ENCODE data around the gene CCDC60. TPM values are rescaled to one million over a fixed set of nuclear protein-coding genes. Genes with fewer than 3 reads are reported as not detected.
A peak's percentile ranks its signal among the peaks of the same experiment; 100 is the strongest.

CCDC60 gene
- total RNA-seq, 1 experiment from 2014 or later, result not detected

DNA sequence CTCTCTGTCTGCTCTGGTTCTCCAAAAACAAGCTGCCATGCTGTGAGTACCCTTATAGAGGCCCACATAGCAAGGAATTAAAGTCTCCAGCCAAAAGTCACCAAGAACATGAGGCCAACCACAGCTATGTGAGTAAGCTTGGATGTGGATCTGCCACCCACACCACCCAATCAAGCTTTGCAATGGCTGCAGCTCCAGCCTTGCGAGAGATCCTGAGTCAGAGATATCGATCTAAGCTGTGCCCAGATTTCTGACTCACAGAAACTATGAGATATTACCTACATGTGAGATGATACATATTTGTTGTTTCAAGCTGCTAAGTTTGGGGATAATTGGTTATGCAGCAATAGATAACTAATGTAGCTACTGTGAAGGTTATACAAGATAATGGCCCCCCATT, 243.6 kb downstream of the CCDC60 start:
- ATAC-seq (peak; percentile 77), DNase-seq (ENCODE audit: low read depth, low spot score) (peak; percentile 34)
- Histone ChIP-seq H3K4me2 (ENCODE audit: low read length) (peak overlapping the region; percentile 54), H3K4me3 (replicated peaks in 1 of 2; ENCODE audit: low read depth in 1 of 2, low read length in 2 of 2) (no peak overlapping the region), H3K9me2 (ENCODE audit: insufficient read depth) (no peaks in the 10 kb centered on the region), H3K79me2 (ENCODE audit: insufficient read depth, low read length) (no peaks in the 10 kb centered on the region), H2AFZ (ENCODE audit: low read depth, low read length, poor library complexity, severe bottlenecking) (peak overlapping the region; percentile 72), H3K27me3 (ENCODE audit: insufficient read depth, low read length) (0 out of 2 replicates have a peak, but pooled peaks cover 4% of the 10 kb centered on the region), H3K9me3 (ENCODE audit: control insufficient read depth in 1 of 2, insufficient read depth in 1 of 2, low read depth in 1 of 2, low read length in 2 of 2) (no peaks in the 10 kb centered on the region), H4K20me1 (ENCODE audit: insufficient read depth) (no peaks in the 10 kb centered on the region), H3K36me3 (ENCODE audit: control insufficient read depth in 1 of 2, insufficient read depth in 2 of 2, low read length in 2 of 2) (no peaks in the 10 kb centered on the region), H3K9ac (ENCODE audit: low read length) (no peak overlapping the region), H3K4me1 (ENCODE audit: control insufficient read depth in 1 of 2, insufficient read depth in 2 of 2, low read length in 2 of 2) (peaks cover 0 to 10% of the 10 kb centered on the region in 2 experiments; a peak in 2 of 4 replicates), H3K27ac (ENCODE audit: low read depth, low read length) (no peak overlapping the region)
- TF ChIP-seq TCF7L2 (IDR thresholded peaks at IDR 0.05; ENCODE audit: borderline replicate concordance, extremely low read depth, insufficient read depth, insufficient read length) (no peak), FOSL1 (IDR thresholded peaks at IDR 0.05; ENCODE audit: low read depth) (peak; percentile 46), SP1 (IDR thresholded peaks at IDR 0.05; ENCODE audit: low read depth) (0 out of 2 replicates have a peak, but pooled peaks have one; percentile 18), ZNF274 (IDR thresholded peaks at IDR 0.05; ENCODE audit: low read depth, low read length) (no peak), CBX3 (IDR thresholded peaks at IDR 0.05; ENCODE audit: low read depth) (no peak), JUND (IDR thresholded peaks at IDR 0.05) (peak; percentile 43; the same call in 1 of the 2 replicates), EGR1 (IDR thresholded peaks at IDR 0.05; ENCODE audit: low read depth) (peak; percentile 36; the same call in 1 of the 2 replicates), RAD21 (IDR thresholded peaks at IDR 0.05; ENCODE audit: low read depth) (no peak)
- TF ChIP-seq, protein P1, sequence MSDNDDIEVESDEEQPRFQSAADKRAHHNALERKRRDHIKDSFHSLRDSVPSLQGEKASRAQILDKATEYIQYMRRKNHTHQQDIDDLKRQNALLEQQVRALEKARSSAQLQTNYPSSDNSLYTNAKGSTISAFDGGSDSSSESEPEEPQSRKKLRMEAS (IDR thresholded peaks at IDR 0.05), result peak; percentile 34; the same call in 1 of the 2 replicates
- CTCF ChIA-PET, result interaction anchor here (0.8 kb wide), 1 partner anchor 33 kb away, joined by 3 read pairs; no protein-coding TSS in a partner anchor
- intact Hi-C loops (cut with micrococcal nuclease), result no loop called here
- BruUV-seq (replicated peaks), result no TSS peak
- POLR2A ChIA-PET, result no interaction called here
- RAD21 ChIA-PET (ENCODE audit: low non-redundant PET in 1 of 2, low total read pairs in 2 of 2, uncharacterized antibody in 2 of 2, unreplicated experiment in 2 of 2), result no interaction called here

DNA sequence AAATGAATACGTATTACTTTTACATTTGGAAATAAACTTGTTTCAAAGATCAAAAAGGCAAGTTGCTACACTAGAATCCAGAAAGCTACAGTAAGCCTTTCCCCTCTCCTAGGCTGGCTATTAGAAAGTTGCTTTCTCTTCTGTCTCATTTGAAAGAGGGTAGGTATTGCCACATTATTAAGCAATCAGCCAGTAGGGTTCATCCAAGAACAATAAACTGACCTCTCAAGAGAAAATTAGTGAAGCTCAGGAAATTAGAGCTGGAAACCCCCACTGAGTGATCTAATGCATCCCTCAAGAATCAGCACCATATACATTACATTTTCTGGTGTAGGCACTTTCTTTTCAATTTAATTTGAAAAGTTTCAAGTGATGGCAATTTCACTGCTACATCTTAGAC, 254.6 kb downstream of the CCDC60 start:
- CTCF ChIA-PET, result no interaction called here
- DNase-seq (ENCODE audit: low read depth, low spot score) (no peak), ATAC-seq (no peak)
- no peaks in the 10 kb centered on the region for H3K4me1 ChIP-seq (ENCODE audit: control insufficient read depth in 1 of 2, insufficient read depth in 2 of 2, low read length in 2 of 2)
- no peak overlapping the region for H3K4me3 ChIP-seq (replicated peaks in 1 of 2; ENCODE audit: low read depth in 1 of 2, low read length in 2 of 2)
- H3K27ac ChIP-seq (ENCODE audit: low read depth, low read length), result no peak overlapping the region
- H3K27me3 ChIP-seq (ENCODE audit: insufficient read depth, low read length), result peaks cover 18% of the 10 kb centered on the region
- POLR2A ChIA-PET, result no interaction called here
- TF ChIP-seq EZH2 (IDR thresholded peaks at IDR 0.05) (no peak), SIN3A (IDR thresholded peaks at IDR 0.05; ENCODE audit: low read depth) (no peak), EZH2phosphoT487 (IDR thresholded peaks at IDR 0.05; ENCODE audit: borderline replicate concordance) (no peak), RAD21 (IDR thresholded peaks at IDR 0.05; ENCODE audit: low read depth) (no peak), ZFX (IDR thresholded peaks at IDR 0.05) (no peak), CEBPB (IDR thresholded peaks at IDR 0.05; ENCODE audit: low read depth) (no peak)
- TF ChIP-seq, protein P2, sequence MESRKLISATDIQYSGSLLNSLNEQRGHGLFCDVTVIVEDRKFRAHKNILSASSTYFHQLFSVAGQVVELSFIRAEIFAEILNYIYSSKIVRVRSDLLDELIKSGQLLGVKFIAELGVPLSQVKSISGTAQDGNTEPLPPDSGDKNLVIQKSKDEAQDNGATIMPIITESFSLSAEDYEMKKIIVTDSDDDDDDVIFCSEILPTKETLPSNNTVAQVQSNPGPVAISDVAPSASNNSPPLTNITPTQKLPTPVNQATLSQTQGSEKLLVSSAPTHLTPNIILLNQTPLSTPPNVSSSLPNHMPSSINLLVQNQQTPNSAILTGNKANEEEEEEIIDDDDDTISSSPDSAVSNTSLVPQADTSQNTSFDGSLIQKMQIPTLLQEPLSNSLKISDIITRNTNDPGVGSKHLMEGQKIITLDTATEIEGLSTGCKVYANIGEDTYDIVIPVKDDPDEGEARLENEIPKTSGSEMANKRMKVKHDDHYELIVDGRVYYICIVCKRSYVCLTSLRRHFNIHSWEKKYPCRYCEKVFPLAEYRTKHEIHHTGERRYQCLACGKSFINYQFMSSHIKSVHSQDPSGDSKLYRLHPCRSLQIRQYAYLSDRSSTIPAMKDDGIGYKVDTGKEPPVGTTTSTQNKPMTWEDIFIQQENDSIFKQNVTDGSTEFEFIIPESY (IDR thresholded peaks at IDR 0.05; ENCODE audit: extremely low read depth, insufficient replicate concordance, low read length), result no peak
- TF ChIP-seq, protein P3, sequence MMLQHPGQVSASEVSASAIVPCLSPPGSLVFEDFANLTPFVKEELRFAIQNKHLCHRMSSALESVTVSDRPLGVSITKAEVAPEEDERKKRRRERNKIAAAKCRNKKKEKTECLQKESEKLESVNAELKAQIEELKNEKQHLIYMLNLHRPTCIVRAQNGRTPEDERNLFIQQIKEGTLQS (IDR thresholded peaks at IDR 0.05), result no peak
- H3K9me2 ChIP-seq (ENCODE audit: insufficient read depth), result no peaks in the 10 kb centered on the region
- no TSS peak for BruUV-seq (replicated peaks)
- RAD21 ChIA-PET (ENCODE audit: low non-redundant PET in 1 of 2, low total read pairs in 2 of 2, uncharacterized antibody in 2 of 2, unreplicated experiment in 2 of 2), result no interaction called here
- no peak overlapping the region for H3K4me2 ChIP-seq (ENCODE audit: low read length)
- H3K9me3 ChIP-seq (ENCODE audit: control insufficient read depth in 1 of 2, insufficient read depth in 1 of 2, low read depth in 1 of 2, low read length in 2 of 2), result no peaks in the 10 kb centered on the region
- H2AFZ ChIP-seq (ENCODE audit: low read depth, low read length, poor library complexity, severe bottlenecking), result no peak overlapping the region
- no peak overlapping the region for H3K9ac ChIP-seq (ENCODE audit: low read length)
- intact Hi-C loops (cut with micrococcal nuclease), result no loop called here
- no peaks in the 10 kb centered on the region for H3K36me3 ChIP-seq (ENCODE audit: control insufficient read depth in 1 of 2, insufficient read depth in 2 of 2, low read length in 2 of 2)
- no peaks in the 10 kb centered on the region for H3K79me2 ChIP-seq (ENCODE audit: insufficient read depth, low read length)
- no peaks in the 10 kb centered on the region for H4K20me1 ChIP-seq (ENCODE audit: insufficient read depth)

All from HCT116 (cell line).